Esophagus squamous epithelium (tissue), 5 donors: Measurements from ENCODE around the gene PLA2G1B. TPM values are rescaled to one million over a fixed set of nuclear protein-coding genes. Genes with fewer than 3 reads are reported as not detected.
A peak's percentile ranks its signal among the peaks of the same experiment; 100 is the strongest.

Source experiments
- DNase-seq: peaks from one replicate; lab custom pipeline; 2025; lab: John Stamatoyannopoulos, UW
- H3K27ac ChIP-seq, 4 donors: fragments of 200-600 bp; sonication (generic); one replicate each; pipeline ENCODE4 v1.5.1; 2016 to 2019; ENCODE audit warnings: mild to moderate bottlenecking in 1 of 4
- H3K27me3 ChIP-seq, 4 donors: fragments of 200-600 bp; sonication (generic); 1 replicate in 3 of 4; 2 replicates in 1 of 4; pipeline versions ENCODE4 v1.5.1 to v1.6.0; 2017 to 2021; ENCODE audit warnings: antibody characterized with exemption in 1 of 4
- H3K36me3 ChIP-seq, 3 donors: fragments of 200-600 bp; sonication (generic); one replicate each; pipeline ENCODE4 v1.5.1; 2016 to 2019
- H3K4me1 ChIP-seq, 3 donors: fragments of 200-600 bp; sonication (generic); one replicate each; pipeline ENCODE4 v1.5.1; 2017 to 2019
- H3K4me3 ChIP-seq, 4 donors: fragments of 200-600 bp; sonication (generic); 1 replicate in 3 of 4; 2 replicates in 1 of 4; pipeline ENCODE4 v1.5.1; 2016 to 2019; ENCODE audit warnings: mild to moderate bottlenecking in 2 of 4, moderate library complexity in 1 of 4
- H3K9me3 ChIP-seq, 3 donors: fragments of 200-600 bp; sonication (generic); one replicate each; pipeline ENCODE4 v1.5.1; 2016 to 2019
- POLR2A ChIP-seq, 4 donors: fragments of 450-650 bp; IDR thresholded peaks; one replicate each; pipeline ENCODE4 v1.6.1; 2017; ENCODE audit warnings: antibody characterized with exemption in 4 of 4, mild to moderate bottlenecking in 4 of 4, moderate library complexity in 3 of 4
- WGBS, 2 donors: methylation state at CpG; one replicate each; pipeline ENCODE4 v1.1.5; 2018; 5-methylcytosine and 5-hydroxymethylcytosine counted together
- intact Hi-C: fragments of 100-400 bp; cut with DNase I; formaldehyde crosslinking; loops from one replicate; pipeline ENCODE4 v1.15.0; 2022
- total RNA-seq, 4 donors: library from RNA; depleted of rRNA; stranded (reverse); fragments of >200 nt; gene quantifications; one replicate each; pipeline ENCODE4 v1.1.0, GENCODE V29; 2016
- TF ChIP-seq, protein P1 (sequence below), 6 experiments: fragments of 450-650 bp in 4 of 6; fragments of 200-600 bp in 2 of 6; sonication (generic) in 2 of 6; IDR thresholded peaks; one replicate each; pipeline ENCODE4 v1.5.1; 2016 to 2019; ENCODE audit warnings: antibody characterized with exemption in 6 of 6, mild to moderate bottlenecking in 4 of 6, moderate library complexity in 4 of 6
- donor health status: DM: yes; HTN: yes; CAD: no.

Gene PLA2G1B
- total RNA-seq, 4 donors from 2014 or later, result not detected

DNA sequence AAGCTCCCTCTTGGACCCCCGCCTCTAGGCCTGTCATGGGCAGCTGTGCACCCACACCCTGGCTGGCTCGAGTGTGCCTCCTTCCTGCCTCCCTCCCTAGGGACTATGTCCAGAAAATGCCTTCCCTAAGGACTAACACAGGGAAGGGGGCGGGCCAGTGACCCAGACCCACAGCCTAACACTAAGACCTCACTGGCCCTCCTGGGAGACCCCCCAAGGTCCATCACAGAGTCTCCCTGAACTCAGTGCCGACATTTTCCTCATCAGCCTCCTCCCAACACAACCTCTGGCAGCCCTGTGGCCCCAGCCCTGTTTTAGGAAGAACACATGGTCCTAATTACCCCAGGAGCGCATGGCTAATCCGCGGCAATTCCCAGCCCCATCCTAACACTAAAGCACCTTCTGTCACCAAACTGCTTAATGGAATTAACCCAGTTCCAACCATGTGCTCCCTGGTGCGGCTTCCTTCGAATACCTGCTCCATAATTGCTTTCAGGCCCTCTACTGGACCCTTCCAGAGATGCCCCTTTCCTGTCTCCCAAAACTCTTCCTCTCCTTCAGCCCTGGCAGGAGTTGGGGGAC is 35.8 kb upstream of the PLA2G1B start:
- Histone ChIP-seq H3K4me1 (peaks cover 7 to 29% (median 13%) of the 10 kb centered on the region in 3 donors), H3K27ac (no peak overlapping the region), H3K4me3 (no peak overlapping the region), H3K36me3 (no peaks in the 10 kb centered on the region), H3K27me3 (peaks cover 0 to 46% (median 3%) of the 10 kb centered on the region in 4 donors), H3K9me3 (no peaks in the 10 kb centered on the region)
- WGBS, 2 donors, result 77 to 89% methylated on average over 6 to 9 of the region's 9 CpGs
- TF ChIP-seq POLR2A (IDR thresholded peaks at IDR 0.05), result no peak
- TF ChIP-seq, protein P1, sequence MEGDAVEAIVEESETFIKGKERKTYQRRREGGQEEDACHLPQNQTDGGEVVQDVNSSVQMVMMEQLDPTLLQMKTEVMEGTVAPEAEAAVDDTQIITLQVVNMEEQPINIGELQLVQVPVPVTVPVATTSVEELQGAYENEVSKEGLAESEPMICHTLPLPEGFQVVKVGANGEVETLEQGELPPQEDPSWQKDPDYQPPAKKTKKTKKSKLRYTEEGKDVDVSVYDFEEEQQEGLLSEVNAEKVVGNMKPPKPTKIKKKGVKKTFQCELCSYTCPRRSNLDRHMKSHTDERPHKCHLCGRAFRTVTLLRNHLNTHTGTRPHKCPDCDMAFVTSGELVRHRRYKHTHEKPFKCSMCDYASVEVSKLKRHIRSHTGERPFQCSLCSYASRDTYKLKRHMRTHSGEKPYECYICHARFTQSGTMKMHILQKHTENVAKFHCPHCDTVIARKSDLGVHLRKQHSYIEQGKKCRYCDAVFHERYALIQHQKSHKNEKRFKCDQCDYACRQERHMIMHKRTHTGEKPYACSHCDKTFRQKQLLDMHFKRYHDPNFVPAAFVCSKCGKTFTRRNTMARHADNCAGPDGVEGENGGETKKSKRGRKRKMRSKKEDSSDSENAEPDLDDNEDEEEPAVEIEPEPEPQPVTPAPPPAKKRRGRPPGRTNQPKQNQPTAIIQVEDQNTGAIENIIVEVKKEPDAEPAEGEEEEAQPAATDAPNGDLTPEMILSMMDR (IDR thresholded peaks at IDR 0.05), result no peak
- intact Hi-C loops, result no loop called here
- no peak for DNase-seq

DNA sequence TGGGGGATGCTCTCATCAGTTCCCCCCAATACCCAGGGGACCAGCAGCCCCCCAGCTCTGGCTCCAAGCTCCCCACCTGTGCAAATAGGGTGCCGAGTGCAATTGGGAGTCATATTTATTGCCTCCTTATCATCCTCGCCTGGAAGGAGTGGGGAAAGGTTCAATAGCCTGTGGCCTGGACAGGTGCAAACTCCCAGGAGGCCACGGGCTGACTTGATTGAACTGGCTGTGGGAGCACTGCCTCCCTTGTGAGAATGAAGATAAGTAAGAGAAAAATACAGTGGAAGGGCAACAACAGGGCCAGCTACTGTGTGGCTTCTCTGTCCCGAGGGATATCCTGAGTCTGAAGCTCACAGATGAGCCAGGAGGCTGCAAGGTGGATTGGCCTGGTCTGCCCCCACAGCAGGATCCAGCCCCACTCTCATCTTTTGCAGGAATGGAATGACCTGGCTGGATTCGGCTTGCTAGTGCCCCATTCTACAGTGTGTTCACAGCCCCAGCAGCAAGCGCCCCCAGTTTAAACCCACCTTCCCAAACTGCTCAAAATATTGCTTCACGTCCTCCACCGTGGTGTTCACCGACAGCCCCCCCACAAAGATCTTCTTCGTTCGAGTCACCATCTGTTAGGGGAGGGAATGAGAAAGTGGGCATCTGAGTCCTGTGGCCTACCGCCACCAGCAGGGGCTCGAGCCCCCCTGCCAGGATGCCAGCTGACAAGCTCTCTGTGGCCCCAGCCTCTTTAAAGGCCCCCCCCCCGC is 35.1 kb upstream of the PLA2G1B start:
- Histone ChIP-seq H3K4me1 (peaks cover under 1 to 22% (median 9%) of the 10 kb centered on the region in 3 donors), H3K9me3 (no peaks in the 10 kb centered on the region), H3K4me3 (no peak overlapping the region), H3K36me3 (no peaks in the 10 kb centered on the region), H3K27ac (no peak overlapping the region), H3K27me3 (peaks cover 0 to 39% (median 0%) of the 10 kb centered on the region in 4 donors)
- 84 to 97% methylated on average over 7 to 12 of the region's 14 CpGs for WGBS, 2 donors
- no peak for TF ChIP-seq POLR2A (IDR thresholded peaks at IDR 0.05)
- TF ChIP-seq, protein P1 (IDR thresholded peaks at IDR 0.05), result no peak
- intact Hi-C loops, result no loop called here
- DNase-seq, result no peak

DNA sequence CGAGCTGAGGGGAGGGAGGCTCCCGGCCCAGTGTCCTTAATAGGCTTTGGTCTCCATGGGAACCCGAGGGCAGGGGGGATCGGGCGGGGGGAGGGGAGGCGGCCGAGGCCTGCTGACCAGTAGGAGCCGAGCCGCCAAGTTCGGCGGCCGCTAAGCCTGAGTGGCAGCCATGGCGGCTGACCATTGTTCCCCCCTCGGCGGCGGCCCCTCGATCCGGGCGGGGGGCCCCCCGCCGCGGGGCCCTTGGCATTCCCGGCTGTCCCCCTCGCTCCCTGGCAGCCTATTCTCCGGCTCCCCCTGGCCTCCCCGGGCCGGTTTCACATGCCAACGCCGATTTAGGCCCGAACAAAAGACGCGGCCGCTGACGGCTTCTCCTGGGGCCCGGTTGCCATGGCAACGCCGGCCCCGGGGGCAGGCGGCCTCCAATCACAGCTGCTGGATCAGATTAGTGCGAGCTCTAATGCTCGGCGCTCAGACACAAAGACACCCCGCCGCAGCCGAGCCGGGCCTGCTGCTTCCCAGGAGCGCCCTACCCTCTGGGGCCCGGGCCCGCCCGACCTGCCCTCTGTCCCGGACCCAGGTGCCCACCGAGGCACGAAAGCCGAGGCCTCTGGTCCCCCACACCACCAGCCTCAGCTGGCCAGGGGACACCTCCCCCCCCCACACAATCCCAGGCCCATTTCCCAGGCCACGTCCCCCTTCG is 34.1 kb upstream of the PLA2G1B start:
- Histone ChIP-seq H3K27ac (peak overlapping the region in 3 of 4 donors; percentile 2 to 55 (median 21)), H3K36me3 (no peaks in the 10 kb centered on the region), H3K27me3 (peaks cover 0 to 28% (median 0%) of the 10 kb centered on the region in 4 donors), H3K4me3 (peak overlapping the region in 3 of 4 donors; percentile 31 to 60 (median 47)), H3K4me1 (peaks cover 0 to 19% (median 9%) of the 10 kb centered on the region in 3 donors), H3K9me3 (no peaks in the 10 kb centered on the region)
- 0 to 5% methylated on average over 1 to 7 of the region's 56 CpGs for WGBS, 2 donors
- intact Hi-C loops, result no loop called here
- DNase-seq, result no peak
- TF ChIP-seq POLR2A (IDR thresholded peaks at IDR 0.05), result no peak
- TF ChIP-seq, protein P1 (IDR thresholded peaks at IDR 0.05), result no peak

DNA sequence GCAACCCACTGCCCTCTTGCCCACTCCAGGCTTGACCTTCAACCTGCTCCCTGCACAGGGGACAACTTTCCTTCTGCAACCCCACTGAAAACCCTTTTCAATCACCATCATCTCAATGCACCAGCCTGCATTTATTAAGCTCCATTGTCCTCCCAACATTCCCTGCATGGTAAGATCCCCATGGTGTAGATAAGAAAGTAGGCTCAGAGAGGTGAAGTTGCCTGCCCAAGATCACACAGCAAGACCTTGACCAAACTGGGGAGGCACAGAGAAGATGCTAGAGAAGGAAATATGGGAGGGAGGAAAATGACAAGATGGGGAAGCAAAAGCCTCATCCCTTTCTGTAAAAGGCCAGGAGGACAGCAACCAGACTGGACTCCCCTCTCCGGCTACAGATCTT is 31.5 kb upstream of the PLA2G1B start:
- DNase-seq, result no peak
- no peak overlapping the region for H3K4me3 ChIP-seq
- H3K4me1 ChIP-seq, result peaks cover 0 to 21% (median 9%) of the 10 kb centered on the region in 3 donors
- TF ChIP-seq, protein P1 (IDR thresholded peaks at IDR 0.05), result no peak
- TF ChIP-seq POLR2A (IDR thresholded peaks at IDR 0.05), result no peak
- H3K27me3 ChIP-seq, result peaks cover 0 to 23% (median 0%) of the 10 kb centered on the region in 4 donors
- H3K9me3 ChIP-seq, result no peaks in the 10 kb centered on the region
- no peak overlapping the region for H3K27ac ChIP-seq
- intact Hi-C loops, result loop anchor here (5.0 kb wide), 1 partner anchor 73 kb away; no protein-coding TSS in a partner anchor
- WGBS, 2 donors, result 85 to 100% methylated on average over 1 of the region's 1 CpG
- H3K36me3 ChIP-seq, result no peaks in the 10 kb centered on the region
